ENCODE results near the gene C10orf62.

DNA sequence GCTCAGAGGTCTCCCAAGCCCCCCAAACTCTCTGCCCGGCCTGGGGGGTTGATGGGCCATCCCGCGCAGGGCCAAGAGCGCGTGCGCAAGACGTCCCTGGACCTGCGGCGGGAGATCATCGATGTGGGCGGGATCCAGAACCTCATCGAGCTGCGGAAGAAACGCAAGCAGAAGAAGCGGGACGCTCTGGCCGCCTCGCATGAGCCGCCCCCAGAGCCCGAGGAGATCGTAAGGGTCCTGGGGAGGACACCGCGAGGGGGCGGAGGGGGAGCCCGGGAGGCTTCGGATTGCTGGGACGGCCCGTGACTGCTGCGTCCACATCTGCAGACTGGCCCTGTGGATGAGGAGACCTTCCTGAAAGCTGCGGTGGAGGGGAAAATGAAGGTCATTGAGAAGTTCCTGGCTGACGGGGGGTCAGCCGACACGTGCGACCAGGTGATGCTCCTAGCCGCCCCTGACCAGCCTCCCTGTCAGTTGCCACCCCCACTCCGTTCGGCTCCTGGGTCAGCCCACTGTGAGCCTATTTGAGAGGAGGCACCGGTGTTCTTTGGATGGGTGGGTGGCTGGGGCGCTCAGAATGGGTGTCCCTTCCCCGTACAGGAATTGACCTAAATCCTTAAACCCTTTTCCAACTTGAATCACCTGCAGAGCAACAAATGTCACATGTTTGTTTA is 11.2 kb upstream of the C10orf62 start:
- TF ChIP-seq CTCF (conservative IDR thresholded peaks at IDR 0.05 in 1 of 2, IDR thresholded peaks at IDR 0.05 in 1 of 2; ENCODE audit: extremely low read depth in 1 of 2, insufficient read depth in 1 of 2, low read depth in 1 of 2, low read length in 2 of 2) (no peak), EZH2 (IDR thresholded peaks at IDR 0.05; ENCODE audit: borderline replicate concordance, low read length) (no peak)
